ENCODE results near the gene PSMG1. TPM values are rescaled to one million over a fixed set of nuclear protein-coding genes. Genes with fewer than 3 reads are reported as not detected.
"Not testable (repeated sequence)": the region's sequence is repeated elsewhere in the genome, so short reads cannot be mapped to it uniquely, and the experiment has no call there.

Gene PSMG1
- polyA plus RNA-seq, 1 experiment: 21.9 TPM

DNA sequence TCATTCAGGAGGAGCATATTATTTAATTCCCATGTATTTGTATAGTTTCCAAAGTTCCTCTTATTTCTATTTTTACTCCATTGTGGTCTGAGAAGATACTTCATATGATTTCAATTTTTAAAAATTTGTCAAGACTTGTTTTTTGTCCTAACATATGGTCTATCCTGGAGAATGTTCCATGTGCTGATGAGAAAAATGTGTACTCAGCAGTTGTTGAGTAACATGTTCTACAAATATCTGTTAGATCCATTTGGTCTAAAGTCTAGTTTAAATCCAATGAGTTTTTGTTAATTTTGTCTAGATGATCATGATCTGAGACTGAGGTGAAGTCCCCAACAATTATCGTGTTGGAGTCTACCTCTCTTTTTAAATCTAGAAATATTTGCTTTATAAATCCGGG, 14.5 kb downstream of the PSMG1 start:
- H3K36me3 ChIP-seq (ENCODE audit: control insufficient read depth, insufficient read depth, low read length): peaks cover 8% of the 10 kb centered on the region
- CTCF ChIA-PET: interaction anchor here (1.2 to 1.6 kb wide), 2 partner anchors 15 to 30 kb away, joined by 4 read pairs; no protein-coding TSS in a partner anchor

DNA sequence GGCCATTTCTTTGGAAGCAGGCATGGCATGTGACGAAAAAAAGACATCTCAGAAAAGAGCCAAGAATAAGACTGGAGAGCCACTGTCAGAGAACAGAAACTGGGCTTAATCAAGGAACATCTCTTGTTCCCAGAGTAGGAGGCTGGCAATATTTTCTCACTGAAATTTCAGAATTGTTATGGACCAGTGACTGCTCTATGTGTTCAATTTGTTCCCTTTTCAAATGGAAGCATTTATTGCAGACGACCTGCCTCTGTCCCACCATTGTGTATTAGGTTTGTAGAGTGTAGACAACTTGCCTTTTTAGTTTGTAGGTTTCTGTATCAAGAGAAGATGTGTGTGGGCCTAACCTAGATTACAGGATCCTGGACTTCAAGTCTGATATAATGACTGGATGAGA, 18.7 kb downstream of the PSMG1 start:
- no peak for DNase-seq (ENCODE audit: low read depth)
- CTCF ChIA-PET: interaction anchor here (0.5 kb wide), 1 partner anchor 45 kb away, joined by 4 read pairs; no protein-coding TSS in a partner anchor
- H3K36me3 ChIP-seq (ENCODE audit: control insufficient read depth, insufficient read depth, low read length): no peaks in the 10 kb centered on the region; the same call in 1 of the 2 replicates
- TF ChIP-seq, protein P1, sequence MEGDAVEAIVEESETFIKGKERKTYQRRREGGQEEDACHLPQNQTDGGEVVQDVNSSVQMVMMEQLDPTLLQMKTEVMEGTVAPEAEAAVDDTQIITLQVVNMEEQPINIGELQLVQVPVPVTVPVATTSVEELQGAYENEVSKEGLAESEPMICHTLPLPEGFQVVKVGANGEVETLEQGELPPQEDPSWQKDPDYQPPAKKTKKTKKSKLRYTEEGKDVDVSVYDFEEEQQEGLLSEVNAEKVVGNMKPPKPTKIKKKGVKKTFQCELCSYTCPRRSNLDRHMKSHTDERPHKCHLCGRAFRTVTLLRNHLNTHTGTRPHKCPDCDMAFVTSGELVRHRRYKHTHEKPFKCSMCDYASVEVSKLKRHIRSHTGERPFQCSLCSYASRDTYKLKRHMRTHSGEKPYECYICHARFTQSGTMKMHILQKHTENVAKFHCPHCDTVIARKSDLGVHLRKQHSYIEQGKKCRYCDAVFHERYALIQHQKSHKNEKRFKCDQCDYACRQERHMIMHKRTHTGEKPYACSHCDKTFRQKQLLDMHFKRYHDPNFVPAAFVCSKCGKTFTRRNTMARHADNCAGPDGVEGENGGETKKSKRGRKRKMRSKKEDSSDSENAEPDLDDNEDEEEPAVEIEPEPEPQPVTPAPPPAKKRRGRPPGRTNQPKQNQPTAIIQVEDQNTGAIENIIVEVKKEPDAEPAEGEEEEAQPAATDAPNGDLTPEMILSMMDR (IDR thresholded peaks at IDR 0.05; ENCODE audit: insufficient read depth, low read depth, low read length): no peak
- H3K27me3 ChIP-seq (ENCODE audit: control insufficient read depth, insufficient read depth, low read length): no peaks in the 10 kb centered on the region
- POLR2A ChIA-PET: no interaction called here
- no peak overlapping the region for H3K4me3 ChIP-seq (ENCODE audit: low read depth, low read length)

More for the DNA sequence above, 14.5 kb downstream of the PSMG1 start:
- POLR2A ChIA-PET: no interaction called here
- no peaks in the 10 kb centered on the region for H3K27me3 ChIP-seq (ENCODE audit: control insufficient read depth, insufficient read depth, low read length)
- TF ChIP-seq, protein P1 (IDR thresholded peaks at IDR 0.05; ENCODE audit: insufficient read depth, low read depth, low read length): no peak
- no peak overlapping the region for H3K4me3 ChIP-seq (ENCODE audit: low read depth, low read length)
- no peak for DNase-seq (ENCODE audit: low read depth)

DNA sequence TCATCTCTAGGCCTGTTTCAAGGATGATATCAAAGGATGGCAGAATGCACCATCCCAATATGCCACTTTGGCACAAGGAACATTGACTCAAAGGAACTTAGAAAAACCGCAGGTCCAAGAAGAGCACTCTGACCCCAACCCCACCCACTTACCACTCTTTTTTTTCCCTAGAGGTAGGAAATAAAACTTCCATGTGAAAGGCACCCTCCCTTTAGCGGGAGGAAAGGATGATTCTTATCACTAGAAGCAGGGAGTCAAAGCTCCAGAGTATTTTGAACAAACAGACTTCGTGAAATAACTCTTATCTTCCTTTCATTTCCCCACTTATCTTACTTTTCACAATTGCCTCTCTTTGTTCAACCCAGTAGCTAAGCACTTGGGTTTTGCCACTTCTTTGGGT, 22.2 kb downstream of the PSMG1 start:
- ChIA-PET POLR2A (no interaction called here), CTCF (no interaction called here)
- H3K4me3 ChIP-seq (ENCODE audit: low read depth, low read length): no peak overlapping the region
- no peaks in the 10 kb centered on the region for H3K36me3 ChIP-seq (ENCODE audit: control insufficient read depth, insufficient read depth, low read length)
- H3K27me3 ChIP-seq (ENCODE audit: control insufficient read depth, insufficient read depth, low read length): no peaks in the 10 kb centered on the region
- TF ChIP-seq, protein P1 (IDR thresholded peaks at IDR 0.05; ENCODE audit: insufficient read depth, low read depth, low read length): no peak
- no peak for DNase-seq (ENCODE audit: low read depth)

DNA sequence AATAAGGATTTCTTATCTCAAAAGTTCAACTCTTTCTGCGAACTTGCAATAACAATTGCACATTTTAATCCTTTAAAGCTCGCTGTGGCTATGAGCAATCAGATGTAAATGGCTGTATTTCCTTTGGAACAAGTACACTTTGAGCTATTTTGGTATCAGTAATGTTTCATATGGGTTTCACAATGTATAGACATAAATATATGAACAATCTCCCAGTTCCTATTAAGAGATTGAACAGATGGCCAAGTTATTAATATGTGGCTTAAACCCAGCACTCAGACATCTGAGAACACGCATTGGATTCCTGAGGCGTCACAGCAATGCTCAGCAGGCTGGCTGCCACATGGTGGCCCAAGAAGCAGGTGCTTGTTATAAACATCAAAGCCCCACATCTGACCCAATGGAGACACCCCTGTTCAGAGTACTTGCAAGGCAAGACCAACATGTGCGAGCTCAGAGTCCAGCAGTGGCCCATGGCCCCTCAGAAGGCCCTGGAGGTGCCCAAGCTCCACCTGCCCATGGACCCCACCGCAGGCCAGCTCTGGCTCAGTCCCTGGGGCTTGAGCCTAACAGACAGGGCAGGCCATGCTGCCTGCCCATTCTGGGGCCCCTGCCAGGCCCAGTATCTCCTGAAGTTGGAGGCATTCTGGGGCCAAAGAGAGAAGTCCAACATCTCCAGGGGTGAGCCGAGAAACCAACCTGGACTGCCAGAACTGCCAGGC, 23.7 kb downstream of the PSMG1 start:
- no peaks in the 10 kb centered on the region for H3K36me3 ChIP-seq (ENCODE audit: control insufficient read depth, insufficient read depth, low read length)
- POLR2A ChIA-PET: no interaction called here

DNA sequence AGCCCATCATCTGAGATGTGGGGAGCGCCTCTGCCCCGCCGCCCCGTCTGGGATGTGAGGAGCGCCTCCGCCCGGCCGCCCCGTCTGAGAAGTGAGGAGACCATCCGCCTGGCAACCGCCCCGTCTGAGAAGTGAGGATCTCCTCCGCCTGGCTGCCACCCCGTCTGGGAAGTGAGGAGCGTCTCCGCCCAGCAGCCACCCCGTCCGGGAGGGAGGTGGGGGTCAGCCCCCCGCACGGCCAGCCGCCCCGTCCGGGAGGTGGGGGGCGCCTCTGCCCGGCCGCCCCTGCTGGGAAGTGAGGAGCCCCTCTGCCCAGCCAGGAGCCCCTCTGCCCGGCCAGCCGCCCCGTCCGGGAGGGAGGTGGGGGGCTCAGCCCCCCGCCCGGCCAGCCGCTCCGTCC, 26.0 kb downstream of the PSMG1 start:
- DNase-seq (ENCODE audit: low read depth); H3K36me3 ChIP-seq (ENCODE audit: control insufficient read depth, insufficient read depth, low read length); POLR2A ChIA-PET; CTCF ChIA-PET; H3K4me3 ChIP-seq (ENCODE audit: low read depth, low read length); H3K27me3 ChIP-seq (ENCODE audit: control insufficient read depth, insufficient read depth, low read length): not testable (repeated sequence)

More for the DNA sequence above, 23.7 kb downstream of the PSMG1 start:
- H3K27me3 ChIP-seq (ENCODE audit: control insufficient read depth, insufficient read depth, low read length): no peaks in the 10 kb centered on the region
- no peak overlapping the region for H3K4me3 ChIP-seq (ENCODE audit: low read depth, low read length)
- TF ChIP-seq, protein P1 (IDR thresholded peaks at IDR 0.05; ENCODE audit: insufficient read depth, low read depth, low read length): no peak
- no peak for DNase-seq (ENCODE audit: low read depth)
- CTCF ChIA-PET: interaction anchor here (1.3 kb wide), 1 partner anchor 285 kb away, joined by 4 read pairs; no protein-coding TSS in a partner anchor

DNA sequence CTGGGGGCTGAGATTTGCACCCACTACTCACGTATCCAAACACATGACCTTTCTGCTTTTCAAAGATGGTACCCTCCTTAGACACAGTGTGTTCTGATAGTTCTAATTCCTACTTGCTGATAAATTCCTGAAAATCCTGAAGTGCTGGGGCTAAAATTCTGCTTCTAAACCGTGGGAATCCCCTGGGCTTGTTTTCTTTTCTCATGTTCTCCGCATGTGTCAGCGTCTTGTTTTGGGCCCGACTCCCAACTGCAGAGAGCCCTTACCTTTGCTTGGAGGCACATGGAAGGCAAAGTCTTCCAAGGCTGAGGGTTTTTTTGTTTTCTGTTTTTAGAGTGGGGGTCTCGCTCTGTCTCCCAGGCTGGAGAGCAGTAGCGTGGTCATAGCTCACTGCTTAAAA, 27.2 kb downstream of the PSMG1 start:
- ChIA-PET CTCF (no interaction called here), POLR2A (no interaction called here)
- peaks cover 1% of the 10 kb centered on the region for H3K27me3 ChIP-seq (ENCODE audit: control insufficient read depth, insufficient read depth, low read length)
- no peak for DNase-seq (ENCODE audit: low read depth)
- TF ChIP-seq, protein P1 (IDR thresholded peaks at IDR 0.05; ENCODE audit: insufficient read depth, low read depth, low read length): no peak
- H3K4me3 ChIP-seq (ENCODE audit: low read depth, low read length): no peak overlapping the region
- no peaks in the 10 kb centered on the region for H3K36me3 ChIP-seq (ENCODE audit: control insufficient read depth, insufficient read depth, low read length)

All from BJ (cell line).